Superior temporal gyrus (tissue), 1 donor: ENCODE measurements around the gene HTRA2.

Experiments
- DNase-seq: peaks from one replicate; pipeline ENCODE4 v3.0.0-alpha.2; 2016; ENCODE audit errors: extremely low spot score

Gene HTRA2

DNA sequence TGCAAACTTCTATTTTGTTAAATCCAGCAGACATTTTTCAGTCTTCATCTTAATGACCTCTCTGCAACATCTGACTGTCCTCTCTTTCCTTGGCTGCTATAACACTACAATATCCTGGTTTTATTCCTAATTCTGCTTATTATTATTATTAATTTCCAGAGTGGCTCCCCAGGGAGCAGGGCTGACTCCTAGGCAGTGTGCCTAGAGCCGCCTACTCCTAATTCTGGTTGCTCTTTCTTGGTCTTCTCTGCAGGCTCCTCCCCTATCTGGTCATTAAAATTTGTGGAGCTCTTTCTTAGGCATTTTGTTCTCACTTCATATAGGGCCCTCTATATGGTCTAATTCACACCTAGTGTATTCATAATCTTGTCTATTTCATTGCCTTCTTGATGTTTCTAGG, 13.2 kb downstream of the HTRA2 start:
- DNase-seq: no peak

GRCh38 chr2:74544634-74545033, 14.9 kb downstream of the HTRA2 start:
- no peak for DNase-seq

GRCh38 chr2:74546004-74546403, 16.3 kb downstream of the HTRA2 start:
- no peak for DNase-seq

DNA sequence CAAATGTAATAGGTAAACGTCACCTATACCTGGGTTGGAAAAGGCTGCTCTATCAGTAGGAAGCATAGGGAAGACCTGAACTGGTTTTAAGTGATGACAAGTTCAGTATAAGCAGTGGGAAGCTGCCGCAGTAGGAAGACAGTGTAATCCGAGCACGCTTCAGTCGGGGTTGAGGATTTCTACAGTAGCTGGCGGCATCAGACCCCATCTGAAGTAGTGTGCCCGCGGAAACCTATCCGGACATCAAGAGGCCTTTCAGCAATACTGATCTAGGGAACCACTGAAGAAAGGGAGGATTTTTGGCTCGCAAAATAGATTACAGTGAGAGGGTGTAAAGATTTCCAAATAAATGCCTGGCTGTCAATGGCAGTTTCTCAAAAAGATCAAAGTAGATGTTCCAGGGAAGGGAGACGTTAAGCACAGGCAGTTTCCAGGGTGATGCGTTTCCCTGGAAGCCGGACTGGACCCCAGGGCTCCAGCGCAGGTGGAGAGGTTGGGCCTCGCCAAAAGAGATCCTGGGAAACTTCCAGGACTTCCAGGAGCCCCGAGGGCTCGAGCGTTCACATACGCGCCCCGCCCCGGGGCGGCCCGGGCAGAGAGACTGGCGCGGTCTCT, 18.7 kb downstream of the HTRA2 start:
- no peak for DNase-seq

- DNase-seq: no peak
Observed at GRCh38 chr2:74548900-74549826, 19.4 kb downstream of the HTRA2 start.

DNA sequence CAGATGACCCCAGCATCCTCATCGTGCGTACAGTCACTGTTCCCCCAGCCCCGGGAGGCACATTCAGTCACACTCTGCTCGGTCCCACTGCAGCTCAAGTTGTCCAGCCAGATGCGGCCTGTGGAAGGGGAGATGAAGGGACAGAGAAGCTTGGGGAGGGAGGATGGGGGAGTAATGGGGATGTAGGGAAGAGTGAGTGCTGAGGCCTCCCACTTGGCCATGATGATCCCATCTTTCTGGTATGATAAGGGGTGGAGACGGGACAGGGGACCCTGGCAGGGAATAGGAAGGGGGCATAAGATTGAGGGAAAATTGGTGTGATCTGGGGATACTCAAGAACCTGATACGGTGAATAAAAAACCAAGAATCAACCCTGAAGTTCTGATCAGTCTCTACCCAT, 20.5 kb downstream of the HTRA2 start:
- no peak for DNase-seq

- DNase-seq: no peak
Observed at GRCh38 chr2:74551530-74551929, 21.8 kb downstream of the HTRA2 start.

DNA sequence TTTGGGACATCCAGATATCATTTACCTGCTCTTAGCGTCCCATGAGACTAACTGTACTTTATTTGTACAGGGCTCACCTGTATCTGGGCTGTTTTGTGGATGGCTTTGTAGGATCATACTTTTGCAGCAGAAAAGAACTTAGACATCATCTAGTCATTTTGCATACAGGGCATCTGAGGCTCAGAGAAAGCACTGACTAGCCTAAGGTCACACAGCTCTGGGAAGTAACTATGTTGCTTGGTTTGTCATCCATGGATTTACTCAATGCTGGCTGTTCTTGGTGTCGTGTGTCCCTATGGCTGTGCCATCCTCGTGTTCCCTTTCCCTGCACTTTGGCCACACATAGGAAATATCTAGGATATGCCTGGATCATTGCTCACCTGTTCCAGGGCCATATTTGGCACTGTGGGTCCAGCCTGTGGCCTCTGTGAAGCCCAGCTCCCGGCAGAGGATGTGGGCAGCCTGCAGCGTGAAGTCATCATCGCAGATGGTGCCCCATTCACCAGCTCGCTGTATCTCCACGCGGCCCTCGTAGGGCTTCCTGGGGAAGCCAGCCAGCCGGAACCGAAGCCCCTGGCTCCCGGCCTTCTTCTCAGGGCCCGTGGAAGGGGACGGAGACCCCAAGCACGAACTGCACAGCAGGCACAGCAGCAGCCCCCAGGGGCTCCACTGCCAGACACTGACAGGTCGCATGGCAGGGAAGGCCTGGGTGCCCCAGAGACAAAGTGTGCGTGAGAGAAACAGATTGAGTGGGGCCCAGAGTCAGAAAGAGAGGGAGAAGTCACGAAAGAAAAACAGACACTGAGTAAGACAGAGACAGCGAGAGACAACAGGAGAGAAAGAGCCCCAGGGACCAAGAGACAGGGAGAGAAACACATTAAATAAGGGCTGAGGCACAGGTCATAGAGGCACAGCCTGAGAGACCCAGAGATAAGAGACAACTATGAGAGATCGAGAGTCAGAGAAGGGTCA, 22.5 kb downstream of the HTRA2 start:
- no peak for DNase-seq

GRCh38 chr2:74552914-74553811, 23.4 kb downstream of the HTRA2 start:
- DNase-seq: no peak

GRCh38 chr2:74553892-74554819, 24.4 kb downstream of the HTRA2 start, which contains the start of the genes DOK1 and LOXL3:
Gene DOK1, plus strand, starts transcription at chr2:74554720. Its CDS starts 35 bp downstream, at chr2:74554755.
Gene LOXL3, minus strand, starts transcription at chr2:74553942. Its CDS starts 1,308 bp downstream, at chr2:74552634.
- DNase-seq: no peak

DNA sequence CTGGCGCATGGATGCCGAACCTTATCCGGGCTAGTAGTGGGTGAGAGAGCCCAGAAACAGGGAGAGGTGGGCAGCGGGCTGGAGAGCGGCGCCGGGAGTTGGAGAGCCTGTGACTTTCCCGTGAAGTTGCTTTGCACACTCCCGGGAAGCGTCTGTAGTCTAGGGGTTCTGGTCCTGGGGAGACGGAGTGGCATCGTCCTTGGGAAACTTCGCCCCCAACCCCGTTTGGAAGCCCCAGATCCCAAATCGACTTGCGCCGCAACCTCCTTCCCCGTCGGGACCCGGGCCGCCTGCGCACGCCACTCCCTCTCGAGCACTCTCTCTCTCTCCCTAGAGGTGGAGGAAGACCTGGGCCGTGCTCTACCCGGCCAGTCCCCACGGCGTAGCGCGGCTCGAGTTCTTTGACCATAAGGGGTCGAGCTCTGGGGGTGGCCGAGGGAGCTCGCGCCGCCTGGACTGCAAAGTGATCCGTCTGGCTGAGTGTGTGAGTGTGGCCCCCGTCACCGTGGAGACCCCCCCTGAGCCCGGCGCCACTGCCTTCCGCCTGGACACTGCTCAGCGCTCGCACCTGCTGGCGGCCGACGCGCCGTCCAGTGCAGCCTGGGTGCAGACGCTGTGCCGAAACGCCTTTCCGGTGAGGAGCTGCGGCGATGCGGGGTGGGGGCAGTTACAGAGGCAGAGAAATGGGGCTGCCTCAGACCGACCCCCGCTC, 25.2 kb downstream of the HTRA2 start:
- no peak for DNase-seq

DNA sequence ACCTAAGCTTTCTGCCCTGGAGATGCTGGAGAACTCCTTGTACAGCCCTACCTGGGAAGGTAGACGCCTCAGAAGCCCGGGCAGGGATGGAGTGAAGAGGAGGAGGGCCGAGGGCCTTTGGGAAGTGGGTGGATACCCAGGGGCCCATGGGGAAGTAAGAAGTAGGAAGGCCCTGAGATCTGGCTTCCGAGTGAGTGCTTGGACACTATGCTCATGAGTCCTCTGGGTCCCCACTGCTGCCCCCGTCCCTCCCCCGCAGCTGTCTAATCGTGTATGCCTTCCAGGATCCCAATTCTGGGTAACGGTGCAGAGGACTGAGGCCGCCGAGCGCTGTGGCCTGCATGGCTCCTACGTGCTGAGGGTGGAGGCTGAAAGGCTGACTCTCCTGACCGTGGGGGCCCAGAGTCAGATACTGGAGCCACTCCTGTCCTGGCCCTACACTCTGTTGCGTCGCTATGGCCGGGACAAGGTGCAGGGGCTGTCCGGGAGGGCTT, 25.9 kb downstream of the HTRA2 start:
- no peak for DNase-seq

- DNase-seq: no peak
Observed at GRCh38 chr2:74556159-74556558, 26.4 kb downstream of the HTRA2 start.

GRCh38 chr2:74556831-74557370, 27.2 kb downstream of the HTRA2 start:
- DNase-seq: no peak

DNA sequence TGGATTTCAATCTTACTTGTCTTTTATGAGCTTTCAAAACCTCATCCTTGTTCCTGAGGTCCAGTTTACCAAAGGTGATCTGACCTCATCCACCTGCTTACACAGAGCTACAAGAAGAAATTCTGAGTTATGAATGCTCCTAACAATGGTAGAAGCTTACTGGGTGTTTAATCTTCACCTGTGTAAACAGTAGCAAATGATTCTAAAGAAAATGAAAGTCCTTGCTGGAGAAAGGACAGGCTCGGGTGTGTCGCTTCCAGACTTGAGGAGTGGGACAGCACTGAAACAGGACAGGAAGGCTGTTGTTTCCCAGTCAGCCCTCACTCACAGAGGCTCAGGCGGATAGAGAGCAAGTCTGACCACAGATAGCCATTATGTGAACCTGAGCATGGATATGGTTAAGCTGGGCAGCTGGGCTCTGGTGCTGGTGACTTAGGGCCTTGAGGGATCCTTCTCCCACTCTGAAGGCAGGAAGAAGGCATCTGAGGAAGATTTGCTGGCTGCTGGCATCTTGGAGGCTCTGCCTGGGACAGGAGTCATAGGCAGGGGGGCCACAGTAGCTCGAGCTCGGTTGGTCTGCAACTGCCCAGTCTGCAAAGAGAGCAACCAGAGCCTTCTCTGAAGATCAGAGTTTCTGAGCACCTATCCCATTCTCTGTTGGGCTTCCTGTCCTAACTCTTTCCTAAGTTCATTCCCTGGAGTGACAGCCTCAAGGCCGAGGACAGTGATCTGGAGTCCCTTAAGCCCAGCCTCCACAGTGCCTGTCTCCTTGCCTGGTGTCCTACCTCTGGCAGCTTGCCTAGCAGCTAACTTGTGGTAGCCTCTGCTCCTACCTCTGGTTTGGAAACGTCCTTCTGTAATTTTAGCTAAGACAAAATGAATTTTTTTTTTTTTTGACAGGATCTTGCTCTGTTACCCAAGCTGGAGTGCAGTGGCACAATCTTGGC, 28.8 kb downstream of the HTRA2 start:
- no peak for DNase-seq

DNA sequence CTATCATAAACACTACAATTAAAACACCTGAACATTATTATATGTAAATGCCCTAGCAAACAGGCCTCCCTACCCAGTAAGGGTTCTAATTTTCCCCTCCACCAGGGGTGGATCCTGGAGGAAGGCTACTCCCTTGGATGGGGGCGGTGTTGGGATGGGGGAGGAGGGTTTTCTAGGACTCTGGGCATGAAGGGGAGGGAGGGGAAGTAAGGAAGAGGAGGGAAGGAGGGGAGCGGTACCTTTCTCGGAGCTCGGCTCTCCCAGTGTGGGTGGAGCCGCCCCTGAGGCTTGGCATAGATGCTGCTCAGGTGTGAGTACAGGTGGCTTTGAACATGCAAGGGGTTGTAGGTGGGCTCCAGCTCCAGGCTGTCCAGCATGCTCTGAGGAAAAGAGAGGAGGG, 30.2 kb downstream of the HTRA2 start:
- DNase-seq: no peak

DNA sequence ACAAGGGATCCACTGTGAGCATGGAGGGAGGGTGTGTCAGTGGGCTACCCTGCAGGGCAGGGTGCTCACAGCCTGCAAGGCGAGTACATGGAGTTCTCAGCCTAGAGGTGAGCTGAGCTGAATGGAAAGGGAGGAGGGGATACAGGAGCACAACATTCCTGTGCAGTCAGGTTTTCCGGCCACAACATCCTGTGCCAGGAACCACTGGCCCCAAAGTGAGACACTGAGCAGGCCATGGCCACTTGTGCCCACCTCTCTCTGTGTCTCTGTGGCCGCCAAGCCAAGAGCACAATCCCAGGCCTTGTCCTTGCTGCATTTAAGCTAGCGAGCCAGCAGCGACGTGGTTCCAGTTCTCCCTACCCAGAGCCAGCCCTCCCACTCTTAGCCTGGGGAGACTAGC, 30.9 kb downstream of the HTRA2 start:
- no peak for DNase-seq
